Endothelial cell (in vitro differentiated cells): ENCODE measurements around the gene NEDD4L. TPM values are rescaled to one million over a fixed set of nuclear protein-coding genes. Genes with fewer than 3 reads are reported as not detected.

Experiments
- DNase-seq: peaks from one replicate; pipeline ENCODE4 v3.0.0; 2021; ENCODE audit warnings: low spot score
- H3K27ac Mint-ChIP-seq: one replicate; pipeline ENCODE4 v1.8.0; 2021; ENCODE audit warnings: mixed read lengths, inconsistent platforms; ENCODE audit not compliant: unreplicated experiment
- H3K27me3 Mint-ChIP-seq: one replicate; pipeline ENCODE4 v1.8.0; 2021; ENCODE audit warnings: mild to moderate bottlenecking, moderate library complexity, mixed read lengths, inconsistent platforms; ENCODE audit not compliant: unreplicated experiment
- H3K36me3 Mint-ChIP-seq: one replicate; pipeline ENCODE4 v1.8.0; 2021; ENCODE audit warnings: mild to moderate bottlenecking, low read depth, mixed read lengths, inconsistent platforms; ENCODE audit not compliant: unreplicated experiment
- H3K4me1 Mint-ChIP-seq: one replicate; pipeline ENCODE4 v1.8.0; 2021; ENCODE audit warnings: mild to moderate bottlenecking, mixed read lengths, inconsistent platforms; ENCODE audit not compliant: unreplicated experiment
- H3K4me3 Mint-ChIP-seq: one replicate; pipeline ENCODE4 v1.8.0; 2021; ENCODE audit warnings: mild to moderate bottlenecking, mixed read lengths, inconsistent platforms; ENCODE audit not compliant: unreplicated experiment
- H3K9me3 Mint-ChIP-seq: one replicate; pipeline ENCODE4 v1.8.0; 2021; ENCODE audit warnings: mixed read lengths, inconsistent platforms; ENCODE audit not compliant: unreplicated experiment
- total RNA-seq: library from RNA; stranded (reverse); fragmentation: NEBNext Ultra II Directional; extraction: Animal tissue kit (Norgen Biotek cat#: 25700); gene quantifications from one replicate; pipeline ENCODE4 v1.2.1, GENCODE V29; 2021; ENCODE audit not compliant: unreplicated experiment
- TF ChIP-seq, protein P1 (sequence below): fragments of 200-600 bp; sonication (generic); IDR thresholded peaks from one replicate; pipeline ENCODE4 v1.5.0; 2021; ENCODE audit warnings: antibody characterized with exemption; ENCODE audit not compliant: unreplicated experiment

The NEDD4L gene
- total RNA-seq, 1 donor from 2014 or later, result 42.8 TPM

DNA sequence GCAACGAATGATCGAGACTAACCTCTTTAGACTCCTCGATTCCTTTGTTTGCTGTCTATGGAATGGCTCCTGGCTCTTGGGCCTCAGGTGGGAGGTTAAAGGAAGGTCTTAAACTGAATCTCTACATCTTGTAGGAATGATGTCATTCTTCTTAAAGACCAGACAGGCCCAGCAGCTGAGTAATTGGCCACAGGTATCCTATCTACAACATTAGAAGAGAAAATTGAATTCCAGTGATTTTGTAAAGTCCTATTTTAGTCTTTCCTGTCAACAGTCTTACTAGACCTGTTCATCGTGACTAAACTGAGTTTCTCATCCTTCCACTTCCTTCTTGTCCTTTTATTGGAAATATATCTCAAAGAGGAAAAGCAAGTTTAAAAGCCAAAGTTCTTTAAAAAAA, 310.0 kb downstream of the NEDD4L start:
- Mint-ChIP-seq H3K27me3 (no peaks in the 10 kb centered on the region), H3K9me3 (no peaks in the 10 kb centered on the region), H3K27ac (no peak overlapping the region), H3K4me1 (peaks cover 6% of the 10 kb centered on the region), H3K4me3 (no peak overlapping the region), H3K36me3 (no peaks in the 10 kb centered on the region)
- TF ChIP-seq, protein P1, sequence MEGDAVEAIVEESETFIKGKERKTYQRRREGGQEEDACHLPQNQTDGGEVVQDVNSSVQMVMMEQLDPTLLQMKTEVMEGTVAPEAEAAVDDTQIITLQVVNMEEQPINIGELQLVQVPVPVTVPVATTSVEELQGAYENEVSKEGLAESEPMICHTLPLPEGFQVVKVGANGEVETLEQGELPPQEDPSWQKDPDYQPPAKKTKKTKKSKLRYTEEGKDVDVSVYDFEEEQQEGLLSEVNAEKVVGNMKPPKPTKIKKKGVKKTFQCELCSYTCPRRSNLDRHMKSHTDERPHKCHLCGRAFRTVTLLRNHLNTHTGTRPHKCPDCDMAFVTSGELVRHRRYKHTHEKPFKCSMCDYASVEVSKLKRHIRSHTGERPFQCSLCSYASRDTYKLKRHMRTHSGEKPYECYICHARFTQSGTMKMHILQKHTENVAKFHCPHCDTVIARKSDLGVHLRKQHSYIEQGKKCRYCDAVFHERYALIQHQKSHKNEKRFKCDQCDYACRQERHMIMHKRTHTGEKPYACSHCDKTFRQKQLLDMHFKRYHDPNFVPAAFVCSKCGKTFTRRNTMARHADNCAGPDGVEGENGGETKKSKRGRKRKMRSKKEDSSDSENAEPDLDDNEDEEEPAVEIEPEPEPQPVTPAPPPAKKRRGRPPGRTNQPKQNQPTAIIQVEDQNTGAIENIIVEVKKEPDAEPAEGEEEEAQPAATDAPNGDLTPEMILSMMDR, result no peak
- no peak for DNase-seq

DNA sequence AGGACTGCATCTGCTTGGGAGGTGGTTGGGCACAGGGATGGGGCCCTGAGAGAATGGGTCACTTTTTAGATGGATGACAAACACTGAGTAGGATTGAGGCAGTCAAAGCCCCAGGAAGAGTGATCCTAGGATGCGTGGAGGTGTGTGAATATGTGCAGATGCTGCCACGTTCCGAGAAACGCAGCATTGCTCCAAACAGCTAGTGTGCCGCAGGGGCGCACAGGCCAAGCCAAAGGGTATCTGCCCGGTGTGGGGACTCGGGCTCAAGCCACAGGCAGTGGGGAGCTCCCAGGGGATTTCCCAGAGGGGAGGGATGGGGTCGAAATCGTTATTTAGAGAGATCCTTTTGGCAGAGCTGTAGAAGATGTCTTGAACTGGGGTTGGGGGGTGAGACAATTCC, 310.8 kb downstream of the NEDD4L start:
- DNase-seq, result no peak
- Mint-ChIP-seq H3K36me3 (no peaks in the 10 kb centered on the region), H3K27me3 (no peaks in the 10 kb centered on the region), H3K27ac (no peak overlapping the region), H3K4me1 (no peaks in the 10 kb centered on the region), H3K9me3 (no peaks in the 10 kb centered on the region), H3K4me3 (no peak overlapping the region)
- TF ChIP-seq, protein P1, result no peak

DNA sequence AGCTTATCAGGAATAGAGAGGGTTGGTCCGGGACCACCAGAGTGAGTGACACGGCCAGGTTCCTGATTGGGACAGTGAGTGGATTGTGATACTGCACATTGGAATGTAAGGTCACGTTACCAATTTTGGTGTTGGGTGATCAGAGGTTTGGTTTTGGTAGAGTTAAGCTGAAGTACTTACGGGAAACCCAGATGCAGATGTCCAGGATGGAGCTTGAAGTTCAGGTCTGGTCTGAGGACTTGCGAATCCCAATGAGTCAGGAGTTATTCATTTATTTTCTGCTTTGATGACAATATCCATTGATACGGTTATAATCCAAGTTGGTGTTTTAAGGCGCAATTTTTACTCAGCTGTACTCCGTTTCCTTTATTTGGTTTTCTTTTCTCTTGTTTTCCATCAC, 311.2 kb downstream of the NEDD4L start:
- Mint-ChIP-seq H3K4me3 (no peak overlapping the region), H3K27me3 (no peaks in the 10 kb centered on the region), H3K9me3 (no peaks in the 10 kb centered on the region), H3K27ac (no peak overlapping the region), H3K36me3 (no peaks in the 10 kb centered on the region), H3K4me1 (no peaks in the 10 kb centered on the region)
- TF ChIP-seq, protein P1, result no peak
- DNase-seq, result no peak

DNA sequence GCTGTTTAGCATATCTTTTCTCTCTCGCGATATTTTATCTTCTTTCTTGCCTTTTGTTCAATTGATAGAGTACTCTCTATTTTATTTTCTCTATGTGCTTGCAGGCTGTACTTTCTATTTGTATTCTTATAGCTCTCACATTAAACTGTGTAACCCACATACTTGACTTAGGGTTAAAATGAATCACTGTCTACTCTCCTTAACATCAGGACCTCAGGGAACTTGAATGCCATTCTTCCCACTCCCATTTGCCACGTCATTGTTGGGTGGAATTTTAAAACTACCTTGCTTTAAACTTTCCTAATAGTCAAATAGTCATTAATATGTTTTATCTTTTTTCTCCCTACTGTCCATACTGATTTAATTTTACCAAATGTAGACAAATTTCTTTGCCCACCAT, 315.2 kb downstream of the NEDD4L start:
- H3K27ac Mint-ChIP-seq, result no peak overlapping the region

DNA sequence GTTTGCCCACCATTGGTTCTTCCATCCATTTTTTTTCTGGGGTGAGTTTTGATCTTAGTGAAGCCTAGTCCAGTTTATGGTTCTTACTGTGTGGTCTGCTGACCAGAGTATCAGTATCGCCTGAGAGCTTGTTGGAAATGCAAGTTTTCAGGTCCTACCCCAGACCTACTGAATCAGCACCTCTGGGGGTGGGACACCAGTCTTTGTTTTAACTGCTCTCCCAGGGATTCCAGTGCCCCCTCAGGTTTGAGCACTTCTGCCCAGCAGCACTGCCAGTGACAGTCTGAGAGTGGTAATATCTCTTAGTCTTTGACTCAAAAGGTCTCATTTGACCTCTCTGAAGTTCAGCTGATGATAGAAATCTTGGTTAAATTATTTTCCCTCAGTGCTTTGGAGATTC, 315.6 kb downstream of the NEDD4L start:
- no peaks in the 10 kb centered on the region for H3K36me3 Mint-ChIP-seq
- H3K27ac Mint-ChIP-seq, result no peak overlapping the region
- H3K4me3 Mint-ChIP-seq, result no peak overlapping the region
- no peak for DNase-seq
- TF ChIP-seq, protein P1, result no peak
- H3K4me1 Mint-ChIP-seq, result peaks cover 20% of the 10 kb centered on the region
- no peaks in the 10 kb centered on the region for H3K9me3 Mint-ChIP-seq
- no peaks in the 10 kb centered on the region for H3K27me3 Mint-ChIP-seq

More for the DNA sequence above, 315.2 kb downstream of the NEDD4L start:
- Mint-ChIP-seq H3K36me3 (no peaks in the 10 kb centered on the region), H3K4me3 (no peak overlapping the region), H3K4me1 (peaks cover 20% of the 10 kb centered on the region), H3K9me3 (no peaks in the 10 kb centered on the region), H3K27me3 (no peaks in the 10 kb centered on the region)
- DNase-seq, result no peak
- TF ChIP-seq, protein P1, result no peak
